Measurements from ENCODE around the gene C18orf32.

- TF ChIP-seq, protein P1, sequence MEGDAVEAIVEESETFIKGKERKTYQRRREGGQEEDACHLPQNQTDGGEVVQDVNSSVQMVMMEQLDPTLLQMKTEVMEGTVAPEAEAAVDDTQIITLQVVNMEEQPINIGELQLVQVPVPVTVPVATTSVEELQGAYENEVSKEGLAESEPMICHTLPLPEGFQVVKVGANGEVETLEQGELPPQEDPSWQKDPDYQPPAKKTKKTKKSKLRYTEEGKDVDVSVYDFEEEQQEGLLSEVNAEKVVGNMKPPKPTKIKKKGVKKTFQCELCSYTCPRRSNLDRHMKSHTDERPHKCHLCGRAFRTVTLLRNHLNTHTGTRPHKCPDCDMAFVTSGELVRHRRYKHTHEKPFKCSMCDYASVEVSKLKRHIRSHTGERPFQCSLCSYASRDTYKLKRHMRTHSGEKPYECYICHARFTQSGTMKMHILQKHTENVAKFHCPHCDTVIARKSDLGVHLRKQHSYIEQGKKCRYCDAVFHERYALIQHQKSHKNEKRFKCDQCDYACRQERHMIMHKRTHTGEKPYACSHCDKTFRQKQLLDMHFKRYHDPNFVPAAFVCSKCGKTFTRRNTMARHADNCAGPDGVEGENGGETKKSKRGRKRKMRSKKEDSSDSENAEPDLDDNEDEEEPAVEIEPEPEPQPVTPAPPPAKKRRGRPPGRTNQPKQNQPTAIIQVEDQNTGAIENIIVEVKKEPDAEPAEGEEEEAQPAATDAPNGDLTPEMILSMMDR (IDR thresholded peaks at IDR 0.05; ENCODE audit: borderline replicate concordance, extremely low read depth, low read length, poor library complexity, severe bottlenecking) = no peak
- TF ChIP-seq EZH2 (IDR thresholded peaks at IDR 0.05; ENCODE audit: borderline replicate concordance, low read depth, low read length, severe bottlenecking) = no peak
Observed at GRCh38 chr18:49495076-49495475, 8.0 kb upstream of the C18orf32 start.

All from DND-41 (cell line).